Panc1 (cell line): ENCODE results near the gene LAP3. TPM values are rescaled to one million over a fixed set of nuclear protein-coding genes. Genes with fewer than 3 reads are reported as not detected.

Experiments
- ATAC-seq: fragments of 200-7000 bp; cut with Tn5 transposase; 2 replicates; pipeline ENCODE4 v1.9.1; 2020; ENCODE audit warnings: mild to moderate bottlenecking, moderate library complexity
- BruUV-seq: library from RNA; stranded (reverse); fragments of 400-500 nt; replicated peaks from 2 replicates; lab custom pipeline; 2021; lab: Mats Ljungman, UMichigan
- CTCF ChIA-PET: fragments of 300-600 bp; sonication (Branson Sonifier 250); formaldehyde crosslinking; loops from one replicate; lab custom pipeline; 2022; ENCODE audit warnings: antibody characterized with exemption; lab: Charles Lee
- POLR2A ChIA-PET: fragments of 300-600 bp; sonication (Branson Sonifier 250); formaldehyde crosslinking; loops from one replicate; lab custom pipeline; 2022; ENCODE audit warnings: antibody characterized with exemption; lab: Charles Lee
- DNase-seq: peaks from one replicate; pipeline ENCODE4 v3.0.0-alpha.2; 2010; ENCODE audit warnings: low read depth, low spot score
- H3K27ac ChIP-seq: 2 replicates; pipeline ENCODE4 v1.5.1; 2011; ENCODE audit warnings: mild to moderate bottlenecking, low read length, inconsistent platforms
- H3K27me3 ChIP-seq: fragments of 200-500 bp; sonication (Bioruptor generic); 2 replicates; pipeline ENCODE4 v1.6.0; 2014; ENCODE audit warnings: low read length, inconsistent platforms; ENCODE audit not compliant: control insufficient read depth, insufficient read depth
- H3K36me3 ChIP-seq: fragments of 200-500 bp; sonication (Bioruptor generic); 2 replicates; pipeline ENCODE4 v1.5.1; 2014; ENCODE audit warnings: inconsistent platforms, mild to moderate bottlenecking, low read length, moderate library complexity; ENCODE audit not compliant: control insufficient read depth, insufficient read depth
- H3K4me1 ChIP-seq: 2 replicates; pipeline ENCODE4 v1.5.1; 2011; ENCODE audit warnings: inconsistent platforms, mild to moderate bottlenecking, low read length, moderate library complexity; ENCODE audit not compliant: control insufficient read depth, insufficient read depth
- H3K4me3 ChIP-seq, 2 experiments: 2 replicates each; pipeline ENCODE4 v1.5.1; 2011 to 2012; ENCODE audit warnings: low read depth in 2 of 2, low read length in 2 of 2, mild to moderate bottlenecking in 2 of 2, inconsistent platforms in 1 of 2, moderate library complexity in 1 of 2
- H3K9me3 ChIP-seq: fragments of 200-500 bp; sonication (Bioruptor generic); 2 replicates; pipeline ENCODE4 v1.5.1; 2014; ENCODE audit warnings: low read depth, mild to moderate bottlenecking, inconsistent platforms, low read length, moderate library complexity; ENCODE audit not compliant: control insufficient read depth, insufficient read depth
- POLR2AphosphoS5 ChIP-seq: IDR thresholded peaks from 2 replicates; pipeline ENCODE4 v1.6.1; 2012; ENCODE audit warnings: mild to moderate bottlenecking, low read depth, low read length, moderate library complexity
- SIN3A ChIP-seq: IDR thresholded peaks from 2 replicates; pipeline ENCODE4 v1.6.1; 2012; ENCODE audit warnings: low read depth, mild to moderate bottlenecking, low read length, moderate library complexity, borderline replicate concordance; ENCODE audit not compliant: insufficient read depth
- TCF7L2 ChIP-seq: IDR thresholded peaks from 2 replicates; pipeline ENCODE4 v1.6.1; 2011; ENCODE audit warnings: mild to moderate bottlenecking, low read depth, low read length, inconsistent platforms
- in situ Hi-C: cut with HindIII; loops from 2 replicates; pipeline ENCODE4 v1.10.0; 2016; ENCODE audit warnings: low sequenced_read_pairs, low pct_unique_long_range_greater_than_20kb
- intact Hi-C: fragments of 100-400 bp; cut with micrococcal nuclease; formaldehyde crosslinking; loops from one replicate; pipeline ENCODE4 v1.10.0; 2022; ENCODE audit not compliant: unreplicated experiment
- total RNA-seq: library from RNA; stranded (reverse); gene quantifications from one replicate; pipeline ENCODE4 v1.2.1, GENCODE V29; 2021; ENCODE audit not compliant: unreplicated experiment
- TF ChIP-seq, protein P1 (sequence below), 2 experiments: IDR thresholded peaks; 2 replicates each; pipeline ENCODE4 v1.6.1; 2011 to 2012; ENCODE audit warnings: low read depth in 2 of 2, control low read depth in 1 of 2, low read length in 1 of 2, mild to moderate bottlenecking in 1 of 2, moderate library complexity in 1 of 2; ENCODE audit not compliant: insufficient read depth in 1 of 2
- TF ChIP-seq, protein P2 (sequence below): fragments of 450-650 bp; IDR thresholded peaks from 2 replicates; pipeline ENCODE4 v1.5.1; 2017; ENCODE audit warnings: mild to moderate bottlenecking

Gene LAP3
- total RNA-seq, 1 experiment from 2014 or later, result 51.4 TPM

DNA sequence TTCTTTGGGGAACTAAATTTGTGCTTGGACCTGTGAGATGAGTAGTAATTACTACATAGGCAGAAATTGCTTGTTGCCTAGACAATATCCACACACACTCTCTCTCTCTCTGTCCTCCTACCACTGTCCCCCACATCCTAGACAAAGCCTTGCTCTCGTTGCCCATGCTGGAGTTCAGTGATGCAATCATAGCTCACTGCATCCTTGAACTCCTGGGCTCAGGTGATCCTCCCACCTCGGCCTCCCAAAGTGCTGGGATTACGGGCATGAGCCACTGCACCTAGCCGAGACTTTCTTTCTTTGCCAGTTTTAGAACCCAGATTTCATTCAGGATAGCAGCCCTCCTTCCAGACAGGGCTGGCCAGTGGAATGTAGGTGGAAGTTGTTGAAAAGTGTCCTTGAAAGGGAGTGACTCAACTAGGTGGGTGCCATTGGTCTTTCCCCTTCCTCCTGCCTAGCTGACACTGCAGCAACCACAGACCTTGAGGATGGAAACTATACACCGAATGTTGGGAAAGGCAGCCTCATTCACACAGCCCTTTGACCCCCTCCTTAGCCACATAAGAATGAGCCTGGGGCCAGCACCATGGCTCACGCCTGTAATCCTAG is 16.8 kb upstream of the LAP3 start:
- TF ChIP-seq SIN3A, result no peak
- TF ChIP-seq, protein P1, sequence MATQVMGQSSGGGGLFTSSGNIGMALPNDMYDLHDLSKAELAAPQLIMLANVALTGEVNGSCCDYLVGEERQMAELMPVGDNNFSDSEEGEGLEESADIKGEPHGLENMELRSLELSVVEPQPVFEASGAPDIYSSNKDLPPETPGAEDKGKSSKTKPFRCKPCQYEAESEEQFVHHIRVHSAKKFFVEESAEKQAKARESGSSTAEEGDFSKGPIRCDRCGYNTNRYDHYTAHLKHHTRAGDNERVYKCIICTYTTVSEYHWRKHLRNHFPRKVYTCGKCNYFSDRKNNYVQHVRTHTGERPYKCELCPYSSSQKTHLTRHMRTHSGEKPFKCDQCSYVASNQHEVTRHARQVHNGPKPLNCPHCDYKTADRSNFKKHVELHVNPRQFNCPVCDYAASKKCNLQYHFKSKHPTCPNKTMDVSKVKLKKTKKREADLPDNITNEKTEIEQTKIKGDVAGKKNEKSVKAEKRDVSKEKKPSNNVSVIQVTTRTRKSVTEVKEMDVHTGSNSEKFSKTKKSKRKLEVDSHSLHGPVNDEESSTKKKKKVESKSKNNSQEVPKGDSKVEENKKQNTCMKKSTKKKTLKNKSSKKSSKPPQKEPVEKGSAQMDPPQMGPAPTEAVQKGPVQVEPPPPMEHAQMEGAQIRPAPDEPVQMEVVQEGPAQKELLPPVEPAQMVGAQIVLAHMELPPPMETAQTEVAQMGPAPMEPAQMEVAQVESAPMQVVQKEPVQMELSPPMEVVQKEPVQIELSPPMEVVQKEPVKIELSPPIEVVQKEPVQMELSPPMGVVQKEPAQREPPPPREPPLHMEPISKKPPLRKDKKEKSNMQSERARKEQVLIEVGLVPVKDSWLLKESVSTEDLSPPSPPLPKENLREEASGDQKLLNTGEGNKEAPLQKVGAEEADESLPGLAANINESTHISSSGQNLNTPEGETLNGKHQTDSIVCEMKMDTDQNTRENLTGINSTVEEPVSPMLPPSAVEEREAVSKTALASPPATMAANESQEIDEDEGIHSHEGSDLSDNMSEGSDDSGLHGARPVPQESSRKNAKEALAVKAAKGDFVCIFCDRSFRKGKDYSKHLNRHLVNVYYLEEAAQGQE (IDR thresholded peaks at IDR 0.05; ENCODE audit: insufficient read depth in 1 of 2, low read depth in 2 of 2, low read length in 1 of 2), result no peak
- TF ChIP-seq, protein P2, sequence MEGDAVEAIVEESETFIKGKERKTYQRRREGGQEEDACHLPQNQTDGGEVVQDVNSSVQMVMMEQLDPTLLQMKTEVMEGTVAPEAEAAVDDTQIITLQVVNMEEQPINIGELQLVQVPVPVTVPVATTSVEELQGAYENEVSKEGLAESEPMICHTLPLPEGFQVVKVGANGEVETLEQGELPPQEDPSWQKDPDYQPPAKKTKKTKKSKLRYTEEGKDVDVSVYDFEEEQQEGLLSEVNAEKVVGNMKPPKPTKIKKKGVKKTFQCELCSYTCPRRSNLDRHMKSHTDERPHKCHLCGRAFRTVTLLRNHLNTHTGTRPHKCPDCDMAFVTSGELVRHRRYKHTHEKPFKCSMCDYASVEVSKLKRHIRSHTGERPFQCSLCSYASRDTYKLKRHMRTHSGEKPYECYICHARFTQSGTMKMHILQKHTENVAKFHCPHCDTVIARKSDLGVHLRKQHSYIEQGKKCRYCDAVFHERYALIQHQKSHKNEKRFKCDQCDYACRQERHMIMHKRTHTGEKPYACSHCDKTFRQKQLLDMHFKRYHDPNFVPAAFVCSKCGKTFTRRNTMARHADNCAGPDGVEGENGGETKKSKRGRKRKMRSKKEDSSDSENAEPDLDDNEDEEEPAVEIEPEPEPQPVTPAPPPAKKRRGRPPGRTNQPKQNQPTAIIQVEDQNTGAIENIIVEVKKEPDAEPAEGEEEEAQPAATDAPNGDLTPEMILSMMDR, result no peak
- no peak for TF ChIP-seq TCF7L2
- no peak for TF ChIP-seq POLR2AphosphoS5
- DNase-seq (no peak), ATAC-seq (no peak)
- H3K36me3 ChIP-seq, result no peaks in the 10 kb centered on the region
- H3K27me3 ChIP-seq, result no peaks in the 10 kb centered on the region
- intact Hi-C loops (no loop called here), in situ Hi-C loops (no loop called here)
- no TSS peak for BruUV-seq
- H3K4me1 ChIP-seq, result no peaks in the 10 kb centered on the region
- ChIA-PET POLR2A (no interaction called here), CTCF (no interaction called here)
- H3K4me3 ChIP-seq, result no peak overlapping the region
- H3K27ac ChIP-seq, result no peak overlapping the region
- H3K9me3 ChIP-seq, result no peaks in the 10 kb centered on the region

DNA sequence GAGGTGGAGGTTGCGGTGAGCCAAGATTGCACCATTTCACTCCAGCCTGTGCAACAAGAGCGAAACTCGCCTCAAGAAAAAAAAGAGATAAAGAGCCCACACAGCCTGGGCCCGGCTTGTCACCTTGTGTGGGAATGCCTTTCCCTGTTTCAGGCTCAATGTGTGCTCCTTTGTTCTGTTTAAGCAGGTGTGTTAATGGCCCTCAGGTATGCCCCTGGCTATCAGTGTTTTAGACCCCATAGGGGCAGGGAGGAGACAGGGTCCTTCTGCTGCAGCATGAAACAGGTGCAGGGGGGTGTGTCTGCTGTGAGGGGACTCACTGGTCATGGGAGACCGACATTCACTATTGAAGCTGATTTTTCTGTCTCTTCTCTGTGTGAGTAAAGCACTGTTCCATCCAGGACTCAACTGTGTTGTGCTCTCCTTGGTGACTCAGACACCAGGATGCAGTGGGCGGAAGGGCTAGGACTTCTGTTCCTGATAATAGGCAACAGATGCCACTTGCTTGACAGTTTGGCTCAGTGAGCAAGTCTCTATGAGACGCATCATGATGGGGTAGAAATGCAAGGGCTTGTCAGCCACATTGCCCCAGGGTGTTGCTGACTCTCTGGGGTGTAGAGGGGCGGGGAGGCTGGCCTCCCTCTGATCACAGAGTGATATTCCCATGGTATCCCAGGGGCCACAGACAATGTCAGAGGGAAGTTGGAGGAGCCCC is 15.6 kb upstream of the LAP3 start:
- ChIA-PET POLR2A (no interaction called here), CTCF (no interaction called here)
- TF ChIP-seq TCF7L2 (no peak), SIN3A (no peak), POLR2AphosphoS5 (no peak)
- TF ChIP-seq, protein P1 (IDR thresholded peaks at IDR 0.05; ENCODE audit: insufficient read depth in 1 of 2, low read depth in 2 of 2, low read length in 1 of 2), result no peak
- TF ChIP-seq, protein P2, result no peak
- Histone ChIP-seq H3K27me3 (no peaks in the 10 kb centered on the region), H3K27ac (no peak overlapping the region), H3K4me1 (no peaks in the 10 kb centered on the region), H3K36me3 (no peaks in the 10 kb centered on the region), H3K9me3 (no peaks in the 10 kb centered on the region), H3K4me3 (no peak overlapping the region)
- no TSS peak for BruUV-seq
- no peak for DNase-seq
- in situ Hi-C loops, result no loop called here
- intact Hi-C loops, result no loop called here
- ATAC-seq, result no peak
